Skin epidermis (tissue), 12 donors: Measurements from ENCODE around the gene ADCY2.

Source experiments
- H3K27ac ChIP-seq, 21 experiments: fragments of 200-600 bp; sonication (generic) in 11 of 21; one replicate each; pipeline ENCODE4 v1.5.0; 2020; ENCODE audit warnings: mild to moderate bottlenecking in 3 of 21, inconsistent platforms in 2 of 21, moderate library complexity in 2 of 21
- H3K4me3 ChIP-seq, 7 experiments: fragments of 200-600 bp; sonication (generic) in 2 of 7; one replicate each; pipeline ENCODE4 v1.5.0; 2020; ENCODE audit warnings: inconsistent platforms in 2 of 7, mild to moderate bottlenecking in 2 of 7, moderate library complexity in 1 of 7

Gene ADCY2

DNA sequence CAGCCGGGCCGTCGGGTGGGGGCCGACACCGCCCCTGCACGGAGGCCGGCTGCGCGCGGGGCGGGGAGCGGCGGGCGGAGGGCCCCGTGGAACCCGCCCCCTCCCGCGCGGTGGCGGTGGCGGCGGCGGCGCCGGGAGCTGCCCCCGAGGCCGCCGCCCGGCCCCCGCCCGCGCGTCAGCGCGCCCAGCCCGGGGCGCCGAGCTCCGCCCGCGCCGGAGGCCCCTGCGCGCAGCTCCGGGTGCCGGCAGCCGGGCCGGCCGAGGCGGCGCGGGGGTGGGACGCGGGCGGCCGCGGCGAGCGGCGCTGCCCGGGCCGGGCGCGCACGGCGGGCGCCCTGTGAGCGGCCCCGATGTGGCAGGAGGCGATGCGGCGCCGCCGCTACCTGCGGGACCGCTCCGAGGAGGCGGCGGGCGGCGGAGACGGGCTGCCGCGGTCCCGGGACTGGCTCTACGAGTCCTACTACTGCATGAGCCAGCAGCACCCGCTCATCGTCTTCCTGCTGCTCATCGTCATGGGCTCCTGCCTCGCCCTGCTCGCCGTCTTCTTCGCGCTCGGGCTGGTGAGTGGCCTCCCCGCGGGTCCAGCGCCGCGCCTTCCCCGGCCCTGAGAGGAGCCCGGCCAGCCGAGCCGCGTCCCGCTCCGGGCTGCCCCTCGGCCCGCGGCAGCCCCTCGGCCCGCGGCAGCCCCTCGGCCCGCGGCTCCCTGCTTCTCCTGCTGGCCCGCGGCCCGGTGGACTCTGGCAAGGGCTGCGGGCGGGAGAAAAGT is at the start of gene ADCY2:
Gene ADCY2 (plus strand): TSS at position 192 of the 766 bp plus-strand sequence. CDS start 159 bp downstream, at position 351.
- peak within 1 kb of the TSS in 8 of 21 experiments; percentile 2 to 85 (median 70) for H3K27ac ChIP-seq
- H3K4me3 ChIP-seq, result peak within 1 kb of the TSS in 6 of 7 experiments; percentile 5 to 59 (median 36)

DNA sequence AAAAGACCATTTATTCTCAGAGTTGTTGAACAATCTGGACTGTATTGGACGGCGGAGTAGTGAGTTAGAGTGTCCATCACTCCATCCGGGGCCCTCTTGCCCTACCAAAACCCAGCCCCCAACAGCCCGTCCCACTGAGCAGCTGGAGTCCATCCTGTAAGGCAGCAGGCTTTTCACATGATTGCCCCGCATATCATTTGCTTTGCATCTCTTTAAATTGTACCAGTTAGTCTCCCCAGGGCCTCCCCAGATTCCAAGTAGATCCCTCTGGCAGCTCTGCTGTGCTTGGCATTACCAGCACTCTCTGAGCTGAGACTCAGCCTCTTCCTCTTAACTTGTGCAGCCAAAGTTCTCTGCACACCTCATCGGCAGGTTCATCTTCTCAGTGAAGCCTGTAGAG is 48.6 kb upstream of the ADCY2 start:
- Histone ChIP-seq H3K27ac (no peak overlapping the region), H3K4me3 (no peak overlapping the region)

DNA sequence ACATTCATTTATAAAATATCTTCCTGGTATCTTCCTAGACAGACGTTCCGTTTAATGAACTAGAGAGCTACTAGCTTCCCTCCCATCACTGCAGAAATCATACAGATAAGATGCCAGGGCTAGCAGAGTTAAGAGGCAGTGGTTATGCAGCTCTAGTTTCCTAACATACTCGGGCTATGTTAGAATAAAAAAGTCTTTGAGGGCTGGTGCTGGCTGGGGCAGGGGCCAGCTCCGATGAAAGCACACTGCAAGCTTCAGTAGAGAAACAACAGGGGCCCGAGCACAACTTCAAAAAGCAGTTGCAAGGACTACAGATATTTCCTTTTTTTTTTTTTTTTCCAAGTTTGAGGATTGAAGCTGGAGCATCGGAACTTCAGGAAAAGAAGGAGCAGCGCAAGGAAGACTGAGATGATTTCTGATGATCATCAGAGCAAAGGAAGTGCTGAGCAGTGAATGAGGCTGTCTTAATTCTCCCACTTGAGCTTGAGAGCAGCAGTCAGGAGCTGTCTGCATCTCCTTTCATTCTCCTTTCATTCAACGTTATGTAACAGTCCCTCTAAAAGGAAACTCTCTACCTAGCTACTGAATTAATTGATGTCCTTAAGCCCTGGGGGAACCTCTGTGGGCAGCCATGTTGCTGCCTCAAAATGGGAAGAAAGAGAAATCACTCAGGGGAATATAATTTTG is 47.6 kb upstream of the ADCY2 start:
- H3K4me3 ChIP-seq, result no peak overlapping the region
- H3K27ac ChIP-seq, result no peak overlapping the region

DNA sequence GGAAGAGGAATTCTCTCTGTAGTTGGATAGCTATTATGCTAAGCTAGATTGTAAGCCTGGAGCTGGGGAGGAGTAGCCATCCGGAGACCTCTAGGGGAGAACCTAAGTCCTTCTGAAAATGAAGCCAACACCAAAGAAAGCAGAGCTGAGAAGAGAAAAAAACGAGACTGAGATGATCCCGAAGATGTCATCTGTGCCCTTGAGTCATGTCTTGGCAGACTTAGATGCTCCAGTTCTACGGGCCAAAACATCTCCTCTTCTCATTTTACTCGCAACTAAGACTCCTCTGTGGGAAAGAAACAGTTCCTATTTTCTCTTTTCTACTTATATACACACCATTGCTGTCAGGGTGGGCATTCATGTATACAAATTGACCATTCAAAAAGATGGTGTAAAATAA is 34.3 kb upstream of the ADCY2 start:
- H3K4me3 ChIP-seq, result no peak overlapping the region

DNA sequence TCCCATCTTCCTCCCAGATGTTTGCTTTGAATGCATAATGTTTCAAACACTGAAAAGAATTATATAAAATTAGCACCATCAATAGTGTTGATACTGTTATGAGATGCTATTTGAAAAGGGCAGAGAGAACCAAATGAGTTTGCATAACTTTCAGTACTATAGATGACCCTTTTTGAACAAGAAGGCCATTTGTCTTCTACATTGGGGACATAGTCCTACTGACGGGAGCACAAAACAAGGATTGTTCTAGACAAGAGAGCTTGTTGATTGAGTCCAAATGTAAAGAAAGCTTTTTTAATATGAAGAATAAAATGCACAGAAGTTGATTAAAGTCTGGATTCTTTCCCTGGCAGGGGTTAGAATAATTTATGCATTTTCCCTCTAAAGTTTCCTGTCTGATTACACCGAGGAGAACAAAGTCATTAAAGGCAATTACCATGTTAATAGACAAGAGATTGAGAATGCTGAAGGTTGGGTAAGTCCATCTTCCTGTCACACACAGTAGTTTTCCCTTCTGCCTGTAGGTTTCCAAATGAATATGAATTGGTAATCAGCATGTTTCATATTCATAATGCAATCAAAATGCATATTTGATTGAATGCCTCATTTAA is 32.8 kb upstream of the ADCY2 start:
- Histone ChIP-seq H3K4me3 (no peak overlapping the region), H3K27ac (no peak overlapping the region)

More for the DNA sequence above, 34.3 kb upstream of the ADCY2 start:
- H3K27ac ChIP-seq, result no peak overlapping the region

DNA sequence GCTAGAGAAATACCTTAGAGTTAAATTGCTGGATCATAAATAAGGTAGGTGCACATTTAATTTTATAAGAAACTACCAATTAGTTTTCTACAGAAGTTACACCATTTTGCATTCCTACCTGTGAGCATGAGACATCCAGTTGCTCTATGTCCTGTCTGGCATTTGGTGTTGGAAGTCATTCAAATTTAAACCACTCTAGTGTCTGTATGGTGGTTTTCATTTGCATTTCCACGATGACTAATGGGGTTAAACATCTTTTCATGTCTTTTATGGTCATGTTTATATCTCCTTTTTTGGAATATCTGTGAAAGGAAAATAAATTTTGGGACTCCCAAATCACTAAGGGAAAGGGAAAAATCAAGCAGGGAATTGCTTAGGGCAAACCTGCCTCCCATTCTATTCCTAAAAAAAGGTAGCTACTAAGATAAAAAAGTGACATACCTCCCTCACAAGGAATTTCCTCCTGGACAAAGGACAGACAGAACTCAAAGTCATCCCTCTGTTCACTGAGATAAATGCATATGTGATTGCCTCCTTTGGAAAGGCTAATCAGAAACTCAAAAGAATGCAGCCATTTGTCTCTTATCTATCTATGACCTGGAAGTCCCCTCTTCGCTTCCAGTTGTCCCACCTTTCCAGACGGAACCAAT is 31.6 kb upstream of the ADCY2 start:
- Histone ChIP-seq H3K4me3 (no peak overlapping the region), H3K27ac (no peak overlapping the region)

DNA sequence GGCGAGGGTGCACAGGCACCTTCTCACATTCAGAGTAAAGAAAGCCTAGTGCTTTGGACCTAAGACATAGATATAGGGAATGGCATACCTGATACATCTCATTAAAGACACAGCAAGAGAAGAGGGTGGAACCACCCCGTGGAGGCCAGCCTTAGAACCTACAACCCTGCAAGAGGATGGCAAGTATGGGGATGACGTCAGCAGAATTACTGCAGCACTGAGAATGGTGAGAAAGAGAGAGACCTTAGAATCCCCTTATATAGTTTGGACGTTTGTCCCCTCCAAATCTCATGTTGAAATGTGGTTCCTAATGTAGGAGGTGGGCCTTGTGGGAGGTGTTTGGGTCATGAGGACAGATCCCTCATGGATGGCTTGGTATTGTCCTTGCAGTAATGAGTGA is 28.2 kb upstream of the ADCY2 start:
- Histone ChIP-seq H3K4me3 (no peak overlapping the region), H3K27ac (no peak overlapping the region)

DNA sequence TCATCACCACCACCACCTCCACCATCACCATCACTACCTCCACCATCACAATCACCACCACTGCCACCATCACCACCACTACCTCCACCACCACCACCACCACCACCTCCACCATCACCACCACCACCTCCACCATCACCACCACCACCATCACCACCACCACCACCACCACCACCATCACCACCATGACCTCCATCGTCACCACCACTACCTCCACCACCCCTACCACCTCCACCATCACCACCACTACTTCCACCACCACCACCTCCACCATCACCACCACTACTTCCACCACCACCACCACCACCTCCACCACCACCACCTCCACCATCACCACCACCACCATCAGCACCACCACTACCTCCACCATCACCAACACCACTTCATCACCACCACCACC is 23.5 kb upstream of the ADCY2 start:
- Histone ChIP-seq H3K4me3 (no peak overlapping the region), H3K27ac (no peak overlapping the region)

DNA sequence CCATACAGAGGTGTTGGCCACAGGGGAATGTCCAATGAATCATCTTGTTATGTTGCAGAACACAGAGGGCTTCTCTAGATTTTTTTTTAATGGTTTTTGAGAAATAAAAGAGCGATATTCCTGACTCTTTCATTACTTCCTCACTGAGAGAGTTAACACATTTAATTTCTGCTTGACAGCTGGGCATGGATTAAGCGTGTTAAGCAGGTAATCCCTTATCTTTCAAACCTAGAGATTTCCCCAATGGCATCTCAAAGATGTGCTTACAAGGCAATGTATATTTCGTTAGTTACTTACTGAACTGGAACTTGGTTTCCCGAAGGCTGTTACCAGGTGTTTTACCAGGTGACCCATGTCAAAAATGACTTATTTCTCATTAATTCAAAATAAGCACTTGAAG is 21.8 kb upstream of the ADCY2 start:
- H3K4me3 ChIP-seq, result no peak overlapping the region
- no peak overlapping the region for H3K27ac ChIP-seq

DNA sequence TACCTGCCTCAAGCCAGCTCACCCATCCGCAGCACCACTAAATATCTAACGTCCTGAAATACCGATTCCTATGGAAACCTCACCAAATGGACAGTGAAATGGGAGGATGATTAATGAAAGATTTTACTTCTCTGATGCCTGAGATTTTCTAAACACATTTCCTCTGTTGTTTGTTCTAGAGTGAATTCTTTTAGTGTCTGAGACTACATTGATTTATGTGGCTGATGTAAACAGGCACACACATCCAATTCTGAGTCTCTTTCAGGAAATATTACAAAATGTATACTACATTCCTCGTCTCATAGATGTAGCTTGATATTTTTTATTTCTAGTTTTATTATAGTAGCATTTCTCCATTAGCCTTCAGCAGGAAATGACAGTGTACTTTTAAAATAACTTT is 20.5 kb upstream of the ADCY2 start:
- Histone ChIP-seq H3K4me3 (no peak overlapping the region), H3K27ac (no peak overlapping the region)

DNA sequence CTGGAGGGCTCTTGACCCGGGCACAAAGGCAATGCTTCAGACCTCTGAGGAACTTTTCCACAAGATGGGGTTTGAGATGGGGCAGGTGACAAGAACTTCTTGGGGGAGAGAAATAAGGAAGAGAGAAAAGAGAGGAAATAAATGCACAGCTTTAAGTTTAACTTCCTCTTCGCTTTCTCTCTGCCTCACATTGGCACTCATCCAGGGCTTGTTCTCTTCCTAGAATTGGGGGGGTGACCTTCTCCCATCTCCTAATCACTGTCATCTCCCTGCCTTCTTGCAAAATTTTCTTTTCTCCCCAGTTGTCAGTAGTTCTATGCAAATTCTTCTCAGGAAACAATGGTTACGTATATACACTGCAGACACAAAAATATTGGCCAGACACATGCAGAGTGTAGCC is 19.1 kb upstream of the ADCY2 start:
- Histone ChIP-seq H3K27ac (no peak overlapping the region), H3K4me3 (no peak overlapping the region)

DNA sequence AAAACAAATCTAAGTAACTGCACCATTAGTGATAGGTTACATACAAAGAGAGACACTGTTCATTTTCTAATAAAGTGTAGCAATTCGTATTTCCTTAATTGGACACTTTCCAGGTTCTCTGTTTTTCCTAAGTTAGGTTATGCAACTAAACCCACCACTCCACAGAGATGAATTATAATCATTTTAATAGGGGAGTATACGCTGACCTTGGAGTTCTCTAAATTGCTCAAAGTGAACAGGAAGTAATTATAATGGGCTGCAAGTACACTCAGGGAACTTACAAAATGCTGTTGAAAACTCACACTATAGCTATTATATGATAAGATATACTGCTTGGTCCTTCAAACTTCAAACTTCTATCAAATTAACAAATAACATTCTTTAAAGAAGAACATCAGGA is 18.2 kb upstream of the ADCY2 start:
- Histone ChIP-seq H3K4me3 (no peak overlapping the region), H3K27ac (no peak overlapping the region)

DNA sequence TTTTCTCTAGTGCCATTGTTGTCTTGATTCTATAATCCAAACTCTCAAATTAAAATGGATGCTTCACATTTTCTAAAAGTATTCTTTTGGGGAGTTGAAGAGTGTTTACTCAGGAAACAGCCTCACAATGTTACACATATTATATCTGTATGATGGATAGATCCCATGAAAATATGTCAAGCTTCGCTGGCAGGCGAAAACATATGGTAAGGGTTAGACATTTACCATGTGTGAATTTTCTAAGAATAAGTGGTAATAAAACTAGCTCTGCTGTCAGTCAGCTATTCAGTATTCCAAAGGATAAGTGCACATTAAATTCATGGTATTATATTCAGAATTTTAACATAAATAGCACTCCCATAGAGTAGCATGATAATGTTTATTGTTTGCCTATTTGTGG is 13.3 kb upstream of the ADCY2 start:
- H3K4me3 ChIP-seq, result no peak overlapping the region
- no peak overlapping the region for H3K27ac ChIP-seq

DNA sequence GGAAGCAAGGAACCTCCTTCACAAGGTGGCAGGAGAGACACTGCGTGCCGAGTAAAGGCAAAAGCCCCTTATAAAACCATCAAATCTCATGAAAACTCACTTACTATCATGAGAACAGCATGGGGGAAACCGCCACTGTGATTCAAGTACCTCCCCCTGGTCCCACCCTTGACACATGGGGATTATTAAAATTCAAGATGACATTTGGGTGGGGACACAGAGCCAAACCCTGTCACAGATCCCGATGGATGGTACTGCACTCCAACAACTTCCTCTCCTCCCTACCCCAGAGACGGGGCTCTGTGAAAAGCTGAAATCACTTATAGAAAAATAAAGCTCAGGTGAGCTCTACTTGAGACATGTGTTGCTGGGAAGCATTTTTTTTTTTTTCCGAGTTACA is 10.3 kb upstream of the ADCY2 start:
- H3K4me3 ChIP-seq, result no peak overlapping the region
- no peak overlapping the region for H3K27ac ChIP-seq

DNA sequence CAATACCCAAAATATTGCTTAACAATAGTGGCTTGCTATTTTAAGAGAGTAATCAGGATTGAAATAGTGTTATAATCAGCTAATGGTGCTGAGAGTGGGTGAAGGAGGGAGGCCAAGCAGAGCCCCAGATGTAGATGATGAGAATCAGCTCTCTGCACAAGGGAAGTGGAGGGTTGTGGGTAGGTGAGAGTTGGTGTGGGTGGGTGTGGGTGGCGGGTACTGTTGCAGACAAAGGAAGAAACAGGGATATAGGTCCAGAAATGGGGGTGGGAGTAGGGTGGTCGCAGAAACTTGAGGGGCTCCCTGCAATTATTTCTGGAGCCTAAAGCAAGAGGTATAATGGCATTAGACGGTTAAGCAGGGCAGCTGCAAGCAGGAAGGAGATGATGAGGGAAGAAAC is 7.4 kb upstream of the ADCY2 start:
- Histone ChIP-seq H3K27ac (no peak overlapping the region), H3K4me3 (no peak overlapping the region)

DNA sequence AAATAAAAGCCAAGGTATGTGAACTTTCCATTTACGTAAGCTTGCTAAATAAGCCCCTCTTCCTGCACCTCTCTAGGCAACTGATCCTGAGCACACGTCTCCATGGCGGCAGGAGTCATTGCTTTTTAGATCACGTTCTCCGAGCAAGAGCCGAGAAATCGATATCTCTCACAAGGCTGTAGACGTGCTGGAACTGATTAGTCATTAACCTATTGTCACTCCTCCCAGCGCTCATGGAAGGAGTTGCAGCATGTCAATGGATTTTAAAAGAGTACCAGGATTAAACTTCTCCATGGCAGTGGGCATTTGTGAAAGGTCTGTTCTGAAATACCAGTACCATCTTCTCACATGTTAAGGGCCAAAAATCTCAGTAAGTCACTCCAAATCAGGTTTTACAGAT is 4.7 kb upstream of the ADCY2 start:
- H3K27ac ChIP-seq, result no peak overlapping the region
- H3K4me3 ChIP-seq, result no peak overlapping the region

DNA sequence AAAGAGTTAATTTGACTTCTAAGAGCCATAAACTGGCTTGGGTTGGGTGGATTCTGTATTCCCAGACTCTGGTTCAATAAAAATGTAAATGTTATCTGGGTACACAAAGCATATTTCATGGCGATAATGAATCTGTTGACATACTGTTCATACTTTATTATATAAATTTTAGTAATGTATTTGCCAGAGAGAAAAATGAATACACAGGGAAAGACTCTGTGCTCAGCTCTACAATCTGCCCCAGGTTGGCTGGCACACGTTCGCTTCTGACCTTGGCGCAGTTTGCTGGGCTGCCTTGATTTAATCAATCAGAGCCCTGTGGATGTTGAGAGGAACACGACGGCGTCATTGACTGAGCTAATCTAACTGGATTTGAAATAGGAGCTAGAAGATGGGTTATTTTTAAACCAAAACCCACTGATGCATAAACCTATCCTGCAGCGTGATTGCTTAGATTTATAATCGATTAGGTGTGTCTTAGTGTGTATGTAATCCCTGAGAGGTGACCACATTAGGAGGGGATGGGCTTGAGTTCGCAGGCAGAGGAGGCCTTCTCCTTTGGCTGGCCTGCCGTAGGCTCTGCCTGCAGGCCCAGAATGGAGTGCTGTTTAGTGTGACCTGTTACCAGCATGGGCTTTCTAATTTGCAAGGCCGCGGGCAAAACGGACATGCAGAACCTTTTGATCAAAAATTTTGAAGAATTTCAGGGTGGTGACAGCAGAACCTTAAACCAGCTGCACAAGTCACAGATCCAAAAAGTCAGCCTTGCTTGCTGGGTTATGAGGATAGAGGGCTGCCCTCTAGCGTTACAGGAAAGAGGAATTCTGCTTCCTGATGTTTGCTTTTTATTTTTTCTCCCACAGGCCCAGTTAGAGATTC is 3.9 kb upstream of the ADCY2 start:
- Histone ChIP-seq H3K4me3 (no peak overlapping the region), H3K27ac (no peak overlapping the region)

DNA sequence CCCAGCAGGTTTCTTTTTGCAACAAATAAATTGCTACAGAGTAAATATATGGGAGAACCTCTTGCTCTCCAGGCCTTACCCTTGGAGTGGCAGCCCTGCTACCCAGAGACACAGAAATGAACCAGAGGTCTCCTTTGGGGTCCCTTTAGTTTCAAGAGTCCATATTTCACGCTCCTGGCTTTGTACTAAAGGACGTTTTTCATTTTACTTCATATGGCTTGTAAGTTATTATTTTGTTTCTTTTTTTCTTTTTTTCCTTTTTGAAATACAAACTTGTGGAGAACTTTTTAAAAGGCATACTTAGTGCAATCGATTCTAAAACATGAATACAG is 3.3 kb upstream of the ADCY2 start:
- H3K4me3 ChIP-seq, result no peak overlapping the region
- no peak overlapping the region for H3K27ac ChIP-seq

DNA sequence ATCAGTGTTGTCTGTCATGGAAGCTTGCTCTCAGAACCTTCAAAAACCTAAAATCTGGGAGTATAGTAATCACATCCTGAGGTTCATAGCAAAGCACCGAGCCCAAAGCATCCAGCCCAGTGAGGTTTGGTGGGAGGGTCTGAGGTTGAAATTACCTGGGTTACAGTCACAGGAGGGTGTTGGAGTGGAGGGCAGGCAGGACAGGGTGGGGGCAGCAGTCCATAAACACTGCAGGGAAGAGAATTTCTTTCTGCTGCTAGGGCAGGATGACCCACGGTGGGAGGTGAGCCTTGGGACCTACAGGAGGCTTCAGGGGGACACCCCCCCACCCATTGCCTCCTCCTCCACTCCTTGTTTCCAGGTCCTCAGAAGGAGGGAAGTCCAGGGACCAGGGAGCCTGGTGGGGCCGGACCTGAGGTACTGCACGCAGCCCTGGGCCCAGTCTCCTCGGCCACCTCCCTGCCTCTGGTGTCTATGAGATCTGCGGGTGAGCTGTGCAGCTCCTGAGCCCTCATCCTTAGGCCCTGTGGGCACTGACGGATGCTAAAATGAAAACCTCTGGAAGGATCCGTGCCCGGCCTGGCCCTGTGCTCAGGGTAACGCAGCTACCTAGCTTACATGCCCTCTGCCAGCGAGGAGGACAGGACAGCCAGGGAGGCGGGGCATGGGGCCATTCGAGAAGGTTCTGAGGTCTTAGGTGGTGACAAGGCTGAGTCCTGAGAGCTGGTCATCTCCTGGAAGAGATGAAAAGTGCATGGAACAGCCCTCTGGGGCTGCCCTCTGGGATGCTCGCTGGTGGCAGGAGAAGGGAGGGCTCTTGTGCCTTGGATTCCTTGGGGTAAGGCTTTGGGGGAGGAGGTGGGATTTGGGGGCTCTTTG is 1.8 kb upstream of the ADCY2 start:
- H3K27ac ChIP-seq, result no peak overlapping the region

More for the DNA sequence above, 1.8 kb upstream of the ADCY2 start:
- no peak overlapping the region for H3K4me3 ChIP-seq
